ENCODE results near the gene KRTAP4-6.

- TF ChIP-seq SP1 (IDR thresholded peaks at IDR 0.05) (no peak), CTCF (IDR thresholded peaks at IDR 0.05; ENCODE audit: low read depth, low read length, missing input control) (no peak), JUND (IDR thresholded peaks at IDR 0.05) (no peak), REST (IDR thresholded peaks at IDR 0.05) (no peak), YY1 (IDR thresholded peaks at IDR 0.05) (no peak)
These were observed 41.9 kb downstream of the KRTAP4-6 start for GRCh38 chr17:41098481-41098880.

Data from liver (tissue), 3 donors.